WTC11 (cell line): ENCODE measurements around the gene MGAT2. TPM values are rescaled to one million over a fixed set of nuclear protein-coding genes. Genes with fewer than 3 reads are reported as not detected.

Experiments used
- ATAC-seq: fragments of 200-7000 bp; cut with Tn5 transposase; 2 replicates; pipeline ENCODE4 v1.10.0; 2021; ENCODE audit warnings: mild to moderate bottlenecking, moderate library complexity
- CTCF ChIA-PET: fragments of 300-600 bp; sonication (Branson Sonifier 250); formaldehyde crosslinking; loops from one replicate; lab custom pipeline; 2021; ENCODE audit warnings: antibody characterized with exemption; lab: Charles Lee
- POLR2A ChIA-PET: fragments of 350-600 bp; sonication (Branson Sonifier 250); formaldehyde crosslinking; loops from one replicate; lab custom pipeline; 2021; ENCODE audit warnings: antibody characterized with exemption; lab: Charles Lee
- DNase-seq: peaks from one replicate; pipeline ENCODE4 v3.0.0; 2021; ENCODE audit warnings: low spot score
- H3K27ac Mint-ChIP-seq: 2 replicates; pipeline ENCODE4 v1.8.0; 2021; ENCODE audit warnings: mixed read lengths
- H3K27me3 Mint-ChIP-seq: 2 replicates; pipeline ENCODE4 v1.8.0; 2021; ENCODE audit warnings: low read depth, mild to moderate bottlenecking, moderate library complexity, mixed read lengths
- H3K36me3 Mint-ChIP-seq: 2 replicates; pipeline ENCODE4 v1.8.0; 2021; ENCODE audit warnings: mixed read lengths
- H3K4me1 Mint-ChIP-seq: 2 replicates; pipeline ENCODE4 v1.8.0; 2022; ENCODE audit warnings: mixed read lengths
- H3K4me3 Mint-ChIP-seq: 2 replicates; pipeline ENCODE4 v1.8.0; 2021; ENCODE audit warnings: mild to moderate bottlenecking, moderate library complexity, mixed read lengths
- H3K9me3 Mint-ChIP-seq: 2 replicates; pipeline ENCODE4 v1.8.0; 2021; ENCODE audit warnings: mixed read lengths
- CREM ChIP-seq: sonication (generic); formaldehyde crosslinking; IDR thresholded peaks from 2 replicates; pipeline ENCODE4 v1.8.1; 2022; ENCODE audit warnings: mild to moderate bottlenecking, missing genetic modification reagents, moderate library complexity
- FOXK1 ChIP-seq: sonication (generic); formaldehyde crosslinking; IDR thresholded peaks from 2 replicates; pipeline ENCODE4 v1.8.0; 2022; ENCODE audit warnings: mild to moderate bottlenecking, moderate library complexity, missing genetic modification reagents
- FOXP1 ChIP-seq: sonication (generic); formaldehyde crosslinking; IDR thresholded peaks from 2 replicates; pipeline ENCODE4 v1.8.0; 2022; ENCODE audit warnings: missing genetic modification reagents, mild to moderate bottlenecking, moderate library complexity, borderline replicate concordance
- GABPB1 ChIP-seq: sonication (generic); formaldehyde crosslinking; IDR thresholded peaks from 2 replicates; pipeline ENCODE4 v1.8.1; 2023; ENCODE audit warnings: mild to moderate bottlenecking, missing genetic modification reagents
- IRF2 ChIP-seq: sonication (generic); formaldehyde crosslinking; IDR thresholded peaks from 2 replicates; pipeline ENCODE4 v1.8.0; 2022; ENCODE audit warnings: low read depth, missing genetic modification reagents, borderline replicate concordance
- KAT7 ChIP-seq: sonication (generic); formaldehyde crosslinking; IDR thresholded peaks from 2 replicates; pipeline ENCODE4 v1.8.1; 2023; ENCODE audit warnings: missing genetic modification reagents, mild to moderate bottlenecking, borderline replicate concordance
- MAX ChIP-seq: sonication (generic); formaldehyde crosslinking; IDR thresholded peaks from 2 replicates; pipeline ENCODE4 v1.8.0; 2022; ENCODE audit warnings: mild to moderate bottlenecking, missing genetic modification reagents
- MYBL2 ChIP-seq: sonication (generic); formaldehyde crosslinking; IDR thresholded peaks from 2 replicates; pipeline ENCODE4 v1.8.1; 2023; ENCODE audit warnings: mild to moderate bottlenecking, moderate library complexity, missing genetic modification reagents
- NFE2L1 ChIP-seq: sonication (generic); formaldehyde crosslinking; IDR thresholded peaks from 2 replicates; pipeline ENCODE4 v1.8.1; 2023; ENCODE audit warnings: missing genetic modification reagents
- NR3C1 ChIP-seq: sonication (generic); formaldehyde crosslinking; conservative IDR thresholded peaks from 2 replicates; pipeline ENCODE4 v1.8.1; 2023; ENCODE audit warnings: low read depth, mild to moderate bottlenecking, missing genetic modification reagents
- TCF7 ChIP-seq: sonication (generic); formaldehyde crosslinking; IDR thresholded peaks from 2 replicates; pipeline ENCODE4 v1.8.0; 2022; ENCODE audit warnings: mild to moderate bottlenecking, low read depth, missing genetic modification reagents, moderate library complexity
- USF2 ChIP-seq: sonication (generic); formaldehyde crosslinking; IDR thresholded peaks from 2 replicates; pipeline ENCODE4 v1.8.1; 2023; ENCODE audit warnings: mild to moderate bottlenecking, missing genetic modification reagents, moderate library complexity
- ZNF232 ChIP-seq: sonication (generic); formaldehyde crosslinking; IDR thresholded peaks from 2 replicates; pipeline ENCODE4 v1.8.0; 2022; ENCODE audit warnings: mild to moderate bottlenecking, missing genetic modification reagents
- ZNF263 ChIP-seq: sonication (generic); formaldehyde crosslinking; IDR thresholded peaks from 2 replicates; pipeline ENCODE4 v1.8.1; 2022; ENCODE audit warnings: low read depth, mild to moderate bottlenecking, moderate library complexity, missing genetic modification reagents
- ZNF281 ChIP-seq: sonication (generic); formaldehyde crosslinking; IDR thresholded peaks from 2 replicates; pipeline ENCODE4 v1.8.0; 2023; ENCODE audit warnings: mild to moderate bottlenecking, missing genetic modification reagents
- total RNA-seq: library from RNA; stranded (reverse); gene quantifications from 3 replicates; pipeline ENCODE4 v1.2.3, GENCODE V29; 2021
- TF ChIP-seq, protein P1 (sequence below): fragments of 250-450 bp; sonication (Bioruptor Pico); IDR thresholded peaks from 2 replicates; pipeline ENCODE4 v2.1.2; 2022; ENCODE audit warnings: mild to moderate bottlenecking, moderate library complexity
- TF ChIP-seq, protein P2 (sequence below): sonication (generic); formaldehyde crosslinking; conservative IDR thresholded peaks from 2 replicates; pipeline ENCODE4 v1.8.1; 2023; ENCODE audit warnings: mild to moderate bottlenecking, low read depth, missing genetic modification reagents, moderate library complexity
- TF ChIP-seq, protein P3 (sequence below): sonication (generic); formaldehyde crosslinking; IDR thresholded peaks from 2 replicates; pipeline ENCODE4 v1.8.1; 2023; ENCODE audit warnings: mild to moderate bottlenecking, moderate library complexity, missing genetic modification reagents
- TF ChIP-seq, protein P4 (sequence below): sonication (generic); formaldehyde crosslinking; IDR thresholded peaks from 2 replicates; pipeline ENCODE4 v1.8.1; 2022; ENCODE audit warnings: mild to moderate bottlenecking, missing genetic modification reagents, moderate library complexity, borderline replicate concordance
- TF ChIP-seq, protein P5 (sequence below): sonication (generic); formaldehyde crosslinking; IDR thresholded peaks from 2 replicates; pipeline ENCODE4 v1.8.1; 2022; ENCODE audit warnings: missing genetic modification reagents, borderline replicate concordance

The MGAT2 gene
- total RNA-seq, 1 experiment from 2014 or later: 25.2 TPM

DNA sequence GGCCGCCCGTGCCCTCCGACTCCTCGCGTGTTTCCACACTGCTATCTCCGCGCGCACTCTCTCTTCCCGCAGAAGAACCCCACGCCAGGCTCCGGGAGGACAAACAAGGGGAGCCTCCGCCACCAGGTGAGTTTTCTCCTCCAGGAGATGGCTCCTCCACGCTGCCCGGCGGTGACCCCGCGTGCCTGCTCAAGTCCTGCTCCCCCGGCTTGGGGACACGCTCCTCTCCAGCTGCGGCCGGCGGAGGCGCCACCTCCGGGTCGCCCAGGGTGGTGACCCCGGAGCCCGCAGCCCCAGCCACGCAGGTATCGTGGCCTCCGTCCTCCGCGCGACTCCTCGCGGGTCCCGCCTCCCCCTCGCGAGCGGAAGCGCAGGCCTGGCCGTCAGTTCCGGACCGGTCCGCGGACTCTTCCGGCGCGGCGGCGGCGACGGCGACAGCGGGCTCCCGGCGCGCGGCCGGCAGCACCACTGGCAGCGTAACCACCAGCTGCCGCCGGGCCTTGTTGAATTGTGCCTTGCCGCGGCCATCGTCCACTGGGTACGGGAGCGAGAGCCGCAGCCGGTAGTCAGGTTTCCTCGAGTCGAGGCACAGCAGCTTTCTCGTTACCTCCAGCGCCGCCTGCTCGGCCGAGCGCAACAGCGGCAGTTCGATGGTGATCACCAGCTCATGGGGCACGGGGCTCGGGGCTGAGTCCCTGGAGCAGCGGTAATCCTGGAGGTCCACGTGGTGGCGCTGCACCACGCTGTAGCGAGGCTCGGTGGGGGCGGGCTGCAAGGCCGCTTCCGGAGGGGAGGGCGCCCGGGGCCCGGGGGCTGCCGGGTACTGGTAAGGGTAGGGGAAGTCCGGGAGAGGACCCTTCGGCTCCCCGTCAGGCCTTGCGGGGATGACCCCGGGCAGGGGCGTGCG, 13.3 kb downstream of the MGAT2 start:
- Mint-ChIP-seq H3K36me3 (peaks cover 30% of the 10 kb centered on the region), H3K4me1 (peaks cover 25% of the 10 kb centered on the region), H3K4me3 (peak overlapping the region; percentile 96), H3K27ac (peak overlapping the region; percentile 98), H3K9me3 (no peaks in the 10 kb centered on the region), H3K27me3 (no peaks in the 10 kb centered on the region)
- ChIA-PET POLR2A (interaction anchor here (0.5 to 3.5 kb wide), 9 partner anchors 10 to 140 kb away, joined by 3 to 39 read pairs (median 5); partner anchors contain the start of genes KLHDC1, KLHDC2, LRR1 and MGAT2), CTCF (interaction anchor here (0.5 to 2.9 kb wide), 23 partner anchors 9 to 259 kb away, joined by 3 to 31 read pairs (median 5); partner anchors contain the start of genes ARF6, KLHDC1, KLHDC2 and LRR1)
- ATAC-seq (peak; percentile 91), DNase-seq (peak; percentile 96)
- TF ChIP-seq, protein P1, sequence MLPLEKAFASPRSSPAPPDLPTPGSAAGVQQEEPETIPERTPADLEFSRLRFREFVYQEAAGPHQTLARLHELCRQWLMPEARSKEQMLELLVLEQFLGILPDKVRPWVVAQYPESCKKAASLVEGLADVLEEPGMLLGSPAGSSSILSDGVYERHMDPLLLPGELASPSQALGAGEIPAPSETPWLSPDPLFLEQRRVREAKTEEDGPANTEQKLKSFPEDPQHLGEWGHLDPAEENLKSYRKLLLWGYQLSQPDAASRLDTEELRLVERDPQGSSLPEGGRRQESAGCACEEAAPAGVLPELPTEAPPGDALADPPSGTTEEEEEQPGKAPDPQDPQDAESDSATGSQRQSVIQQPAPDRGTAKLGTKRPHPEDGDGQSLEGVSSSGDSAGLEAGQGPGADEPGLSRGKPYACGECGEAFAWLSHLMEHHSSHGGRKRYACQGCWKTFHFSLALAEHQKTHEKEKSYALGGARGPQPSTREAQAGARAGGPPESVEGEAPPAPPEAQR (CRISPR knock-in tag): no peak
- TF ChIP-seq USF2 (CRISPR knock-in tag) (peak; percentile 68), IRF2 (CRISPR knock-in tag) (peak; percentile 60; the same call in 1 of the 2 replicates), MAX (CRISPR knock-in tag) (peak; percentile 84; the same call in 1 of the 2 replicates), NFE2L1 (CRISPR knock-in tag) (peak; percentile 14; the same call in 1 of the 2 replicates), KAT7 (no peak; the same call in 1 of the 2 replicates), NR3C1 (CRISPR knock-in tag) (0 out of 2 replicates have a peak, but pooled peaks have one; percentile 23), MYBL2 (CRISPR knock-in tag) (peak; percentile 12; the same call in 1 of the 2 replicates), ZNF281 (CRISPR knock-in tag) (no peak; the same call in 1 of the 2 replicates), CREM (peak; percentile 81; the same call in 1 of the 2 replicates), ZNF232 (peak; percentile 64; the same call in 1 of the 2 replicates), ZNF263 (CRISPR knock-in tag) (peak; percentile 6; the same call in 1 of the 2 replicates), GABPB1 (CRISPR knock-in tag) (peak; percentile 13; the same call in 1 of the 2 replicates), FOXK1 (peak; percentile 86), TCF7 (CRISPR knock-in tag) (peak; percentile 79), FOXP1 (peak; percentile 85)
- TF ChIP-seq, protein P2, sequence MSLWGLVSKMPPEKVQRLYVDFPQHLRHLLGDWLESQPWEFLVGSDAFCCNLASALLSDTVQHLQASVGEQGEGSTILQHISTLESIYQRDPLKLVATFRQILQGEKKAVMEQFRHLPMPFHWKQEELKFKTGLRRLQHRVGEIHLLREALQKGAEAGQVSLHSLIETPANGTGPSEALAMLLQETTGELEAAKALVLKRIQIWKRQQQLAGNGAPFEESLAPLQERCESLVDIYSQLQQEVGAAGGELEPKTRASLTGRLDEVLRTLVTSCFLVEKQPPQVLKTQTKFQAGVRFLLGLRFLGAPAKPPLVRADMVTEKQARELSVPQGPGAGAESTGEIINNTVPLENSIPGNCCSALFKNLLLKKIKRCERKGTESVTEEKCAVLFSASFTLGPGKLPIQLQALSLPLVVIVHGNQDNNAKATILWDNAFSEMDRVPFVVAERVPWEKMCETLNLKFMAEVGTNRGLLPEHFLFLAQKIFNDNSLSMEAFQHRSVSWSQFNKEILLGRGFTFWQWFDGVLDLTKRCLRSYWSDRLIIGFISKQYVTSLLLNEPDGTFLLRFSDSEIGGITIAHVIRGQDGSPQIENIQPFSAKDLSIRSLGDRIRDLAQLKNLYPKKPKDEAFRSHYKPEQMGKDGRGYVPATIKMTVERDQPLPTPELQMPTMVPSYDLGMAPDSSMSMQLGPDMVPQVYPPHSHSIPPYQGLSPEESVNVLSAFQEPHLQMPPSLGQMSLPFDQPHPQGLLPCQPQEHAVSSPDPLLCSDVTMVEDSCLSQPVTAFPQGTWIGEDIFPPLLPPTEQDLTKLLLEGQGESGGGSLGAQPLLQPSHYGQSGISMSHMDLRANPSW (CRISPR knock-in tag): no peak
- TF ChIP-seq, protein P3, sequence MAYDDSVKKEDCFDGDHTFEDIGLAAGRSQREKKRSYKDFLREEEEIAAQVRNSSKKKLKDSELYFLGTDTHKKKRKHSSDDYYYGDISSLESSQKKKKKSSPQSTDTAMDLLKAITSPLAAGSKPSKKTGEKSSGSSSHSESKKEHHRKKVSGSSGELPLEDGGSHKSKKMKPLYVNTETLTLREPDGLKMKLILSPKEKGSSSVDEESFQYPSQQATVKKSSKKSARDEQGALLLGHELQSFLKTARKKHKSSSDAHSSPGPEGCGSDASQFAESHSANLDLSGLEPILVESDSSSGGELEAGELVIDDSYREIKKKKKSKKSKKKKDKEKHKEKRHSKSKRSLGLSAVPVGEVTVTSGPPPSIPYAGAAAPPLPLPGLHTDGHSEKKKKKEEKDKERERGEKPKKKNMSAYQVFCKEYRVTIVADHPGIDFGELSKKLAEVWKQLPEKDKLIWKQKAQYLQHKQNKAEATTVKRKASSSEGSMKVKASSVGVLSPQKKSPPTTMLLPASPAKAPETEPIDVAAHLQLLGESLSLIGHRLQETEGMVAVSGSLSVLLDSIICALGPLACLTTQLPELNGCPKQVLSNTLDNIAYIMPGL (CRISPR knock-in tag): peak; percentile 98
- TF ChIP-seq, protein P4, sequence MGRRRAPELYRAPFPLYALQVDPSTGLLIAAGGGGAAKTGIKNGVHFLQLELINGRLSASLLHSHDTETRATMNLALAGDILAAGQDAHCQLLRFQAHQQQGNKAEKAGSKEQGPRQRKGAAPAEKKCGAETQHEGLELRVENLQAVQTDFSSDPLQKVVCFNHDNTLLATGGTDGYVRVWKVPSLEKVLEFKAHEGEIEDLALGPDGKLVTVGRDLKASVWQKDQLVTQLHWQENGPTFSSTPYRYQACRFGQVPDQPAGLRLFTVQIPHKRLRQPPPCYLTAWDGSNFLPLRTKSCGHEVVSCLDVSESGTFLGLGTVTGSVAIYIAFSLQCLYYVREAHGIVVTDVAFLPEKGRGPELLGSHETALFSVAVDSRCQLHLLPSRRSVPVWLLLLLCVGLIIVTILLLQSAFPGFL (CRISPR knock-in tag): 0 out of 2 replicates have a peak, but pooled peaks have one; percentile 40
- TF ChIP-seq, protein P5, sequence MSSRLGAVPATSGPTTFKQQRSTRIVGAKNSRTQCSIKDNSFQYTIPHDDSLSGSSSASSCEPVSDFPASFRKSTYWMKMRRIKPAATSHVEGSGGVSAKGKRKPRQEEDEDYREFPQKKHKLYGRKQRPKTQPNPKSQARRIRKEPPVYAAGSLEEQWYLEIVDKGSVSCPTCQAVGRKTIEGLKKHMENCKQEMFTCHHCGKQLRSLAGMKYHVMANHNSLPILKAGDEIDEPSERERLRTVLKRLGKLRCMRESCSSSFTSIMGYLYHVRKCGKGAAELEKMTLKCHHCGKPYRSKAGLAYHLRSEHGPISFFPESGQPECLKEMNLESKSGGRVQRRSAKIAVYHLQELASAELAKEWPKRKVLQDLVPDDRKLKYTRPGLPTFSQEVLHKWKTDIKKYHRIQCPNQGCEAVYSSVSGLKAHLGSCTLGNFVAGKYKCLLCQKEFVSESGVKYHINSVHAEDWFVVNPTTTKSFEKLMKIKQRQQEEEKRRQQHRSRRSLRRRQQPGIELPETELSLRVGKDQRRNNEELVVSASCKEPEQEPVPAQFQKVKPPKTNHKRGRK (CRISPR knock-in tag): 0 out of 2 replicates have a peak, but pooled peaks have one; percentile 19
